ENCODE measurements around the gene SAXO2. TPM values are rescaled to one million over a fixed set of nuclear protein-coding genes. Genes with fewer than 3 reads are reported as not detected.

SAXO2 gene, protein sequence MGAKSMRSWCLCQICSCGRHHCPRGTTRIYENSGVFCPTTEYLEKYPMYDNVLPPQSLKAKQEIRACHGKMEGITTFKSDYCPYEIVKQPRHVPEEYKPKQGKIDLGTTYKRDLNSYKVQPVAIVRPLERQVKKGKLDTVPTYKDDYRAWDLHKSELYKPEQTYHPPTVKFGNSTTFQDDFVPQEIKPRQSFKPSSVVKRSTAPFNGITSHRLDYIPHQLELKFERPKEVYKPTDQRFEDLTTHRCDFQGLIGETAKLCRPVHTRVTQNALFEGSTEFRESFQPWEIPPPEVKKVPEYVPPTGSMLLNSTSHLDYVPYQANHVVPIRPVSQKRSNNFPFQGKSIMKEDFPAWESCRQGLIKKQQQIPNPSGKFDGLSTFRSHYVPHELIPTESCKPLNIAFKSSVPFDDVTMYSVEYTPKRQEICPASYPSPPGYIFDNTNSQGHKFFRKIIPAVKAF
- total RNA-seq (2022; extraction: Qiagen RNA extraction): 1.8 to 2.4 TPM (median 2.1 TPM) in 5 replicates

GRCh38 chr15:82262422-82263026 is at the start of gene SAXO2, which contains the start of gene EFL1:
SAXO2 (plus strand) TSS chr15:82262818; CDS start chr15:82262880, 62 bp downstream.
EFL1 (minus strand) TSS chr15:82262734; CDS start chr15:82261778, 956 bp downstream.

Other genes with a start within 250 kb of the SAXO2 start
- gene MEX3B, start 216.8 kb upstream of the SAXO2 start, total RNA-seq (2022; extraction: Qiagen RNA extraction): 3.2 to 4.5 TPM (median 4.2 TPM) in 5 replicates
- 20.0 to 27.8 TPM (median 23.6 TPM) in 5 replicates for gene EFL1, start 84 bp upstream of the SAXO2 start, total RNA-seq (2022; extraction: Qiagen RNA extraction)
- 0.37 to 0.71 TPM (median 0.44 TPM) in 5 replicates for gene GOLGA6L10, start 86.7 kb downstream of the SAXO2 start, total RNA-seq (2022; extraction: Qiagen RNA extraction)
- 1.5 to 2.6 TPM (median 2.3 TPM) in 5 replicates for gene GOLGA6L9, start 167.0 kb downstream of the SAXO2 start, total RNA-seq (2022; extraction: Qiagen RNA extraction)

All from A549 treated with Hydrocortisone at 1 μM for 4 hours (cell line).